GM23248 (cell line): ENCODE measurements around the gene SKIDA1. TPM values are rescaled to one million over a fixed set of nuclear protein-coding genes. Genes with fewer than 3 reads are reported as not detected.

ENCODE experiments used
- DNase-seq: peaks from one replicate; pipeline ENCODE4 v3.0.0-alpha.2; 2015
- H2AFZ ChIP-seq: fragments of 200-600 bp; sonication (generic); 2 replicates; pipeline ENCODE4 v1.6.1; 2016; ENCODE audit warnings: antibody characterized with exemption
- H3F3A ChIP-seq: fragments of 200-600 bp; sonication (generic); 2 replicates; pipeline ENCODE4 v1.6.1; 2016; ENCODE audit warnings: mild to moderate bottlenecking, antibody characterized with exemption, mixed run types; ENCODE audit not compliant: insufficient read depth
- H3K27ac ChIP-seq: fragments of 200-600 bp; sonication (generic); 2 replicates; pipeline ENCODE4 v1.5.1; 2016; ENCODE audit warnings: mild to moderate bottlenecking
- H3K27me3 ChIP-seq: fragments of 200-600 bp; sonication (generic); replicated peaks from 2 replicates; pipeline ENCODE4 v1.6.1; 2016; ENCODE audit warnings: mild to moderate bottlenecking; ENCODE audit not compliant: insufficient read depth
- H3K36me3 ChIP-seq: fragments of 200-600 bp; sonication (generic); 2 replicates; pipeline ENCODE4 v1.6.1; 2016; ENCODE audit warnings: low read depth, mild to moderate bottlenecking
- H3K4me1 ChIP-seq: fragments of 200-600 bp; sonication (generic); 2 replicates; pipeline ENCODE4 v1.6.1; 2016; ENCODE audit warnings: mild to moderate bottlenecking; ENCODE audit not compliant: insufficient read depth
- H3K4me2 ChIP-seq: fragments of 200-600 bp; sonication (generic); one replicate; pipeline ENCODE4 v1.6.1; 2016; ENCODE audit warnings: mild to moderate bottlenecking; ENCODE audit not compliant: unreplicated experiment
- H3K4me3 ChIP-seq: fragments of 200-600 bp; sonication (generic); 2 replicates; pipeline ENCODE4 v1.5.1; 2016; ENCODE audit warnings: mild to moderate bottlenecking
- H3K79me2 ChIP-seq: fragments of 200-600 bp; sonication (generic); 2 replicates; pipeline ENCODE4 v1.6.1; 2016; ENCODE audit warnings: mild to moderate bottlenecking; ENCODE audit not compliant: insufficient read depth
- H3K9ac ChIP-seq: fragments of 200-600 bp; sonication (generic); 2 replicates; pipeline ENCODE4 v1.6.1; 2016; ENCODE audit warnings: mild to moderate bottlenecking
- H3K9me2 ChIP-seq: fragments of 200-600 bp; sonication (generic); 2 replicates; pipeline ENCODE4 v1.6.1; 2016; ENCODE audit warnings: mixed run types, mild to moderate bottlenecking, moderate library complexity; ENCODE audit not compliant: insufficient read depth
- H3K9me3 ChIP-seq: fragments of 200-600 bp; sonication (generic); one replicate; pipeline ENCODE4 v1.6.1; 2017; ENCODE audit warnings: low read depth
- H4K20me1 ChIP-seq: fragments of 200-600 bp; sonication (generic); 2 replicates; pipeline ENCODE4 v1.6.0; 2016; ENCODE audit not compliant: insufficient read depth
- EZH2 ChIP-seq: fragments of 200-600 bp; sonication (generic); IDR thresholded peaks from 2 replicates; pipeline ENCODE4 v1.6.1; 2018; ENCODE audit warnings: antibody characterized with exemption, mild to moderate bottlenecking; ENCODE audit not compliant: insufficient read depth, poor library complexity, severe bottlenecking
- EZH2phosphoT487 ChIP-seq: fragments of 200-600 bp; sonication (generic); IDR thresholded peaks from 2 replicates; pipeline ENCODE4 v1.6.1; 2018; ENCODE audit warnings: antibody characterized with exemption, moderate library complexity, mild to moderate bottlenecking, low read depth; ENCODE audit not compliant: insufficient read depth
- WGBS, 2 experiments: methylation state at CpG; one replicate each; pipeline ENCODE4 v1.1.6; 2015 to 2017; ENCODE audit warnings: low lambda C conversion rate in 2 of 2, low coverage in 1 of 2; ENCODE audit errors: missing lambda C conversion rate in 2 of 2; 5-methylcytosine and 5-hydroxymethylcytosine counted together
- in situ Hi-C: fragments of 300-500 bp; cut with MboI; formaldehyde crosslinking; loops from 2 replicates; pipeline ENCODE4 v1.15.0; 2020
- polyA plus RNA-seq: library from polyadenylated mRNA; unstranded; fragments of >200 nt; fragmentation: Nextera tagmentation; extraction: Ambion mirVana; gene quantifications from 2 replicates; pipeline ENCODE4 v1.2.1, GENCODE V29; 2016
- total RNA-seq: library from RNA; depleted of rRNA; stranded (reverse); fragments of >200 nt; shearing (Covaris generic); gene quantifications from 2 replicates; pipeline ENCODE4 v1.2.3, GENCODE V29; 2014

Gene SKIDA1
- total and polyA plus RNA-seq, 2 experiments from 2014 or later: 0.18 TPM; not detected in 1

GRCh38 chr10:21507150-21507549 is 18.3 kb downstream of the SKIDA1 start:
- Histone ChIP-seq H3K4me1 (no peaks in the 10 kb centered on the region; the same call in 1 of the 2 replicates), H3K9ac (no peak overlapping the region), H3F3A (no peaks in the 10 kb centered on the region), H3K27me3 (no peaks in the 10 kb centered on the region), H3K4me2 (no peak overlapping the region), H3K36me3 (no peaks in the 10 kb centered on the region), H3K9me3 (no peaks in the 10 kb centered on the region), H4K20me1 (no peaks in the 10 kb centered on the region), H3K9me2 (no peaks in the 10 kb centered on the region), H2AFZ (no peak overlapping the region), H3K79me2 (no peaks in the 10 kb centered on the region), H3K4me3 (no peak overlapping the region), H3K27ac (no peak overlapping the region)
- no peak for DNase-seq
- no peak for TF ChIP-seq EZH2
- no peak for TF ChIP-seq EZH2phosphoT487
- WGBS, 2 experiments: 97 to 98% methylated on average over 19 to 21 of the region's 21 CpGs
- in situ Hi-C loops: loop anchor here (25.0 kb wide), 1 partner anchor 730 kb away; no protein-coding TSS in a partner anchor

- Histone ChIP-seq H3K4me3 (no peak overlapping the region), H3K4me1 (no peaks in the 10 kb centered on the region; the same call in 1 of the 2 replicates), H3K27me3 (no peaks in the 10 kb centered on the region), H3K9ac (no peak overlapping the region), H4K20me1 (no peaks in the 10 kb centered on the region), H3K36me3 (no peaks in the 10 kb centered on the region), H3K79me2 (no peaks in the 10 kb centered on the region), H3K4me2 (no peak overlapping the region), H3K9me2 (no peaks in the 10 kb centered on the region), H3K27ac (no peak overlapping the region), H3F3A (no peaks in the 10 kb centered on the region), H2AFZ (no peak overlapping the region), H3K9me3 (no peaks in the 10 kb centered on the region)
- TF ChIP-seq EZH2 (no peak), EZH2phosphoT487 (no peak)
- in situ Hi-C loops: loop anchor here (25.0 kb wide), 1 partner anchor 731 kb away; no protein-coding TSS in a partner anchor
- 64 to 67% methylated on average over 3 of the region's 3 CpGs for WGBS, 2 experiments
- no peak for DNase-seq
Measured at GRCh38 chr10:21506351-21506750, 19.1 kb downstream of the SKIDA1 start.

GRCh38 chr10:21505711-21506278 is 19.7 kb downstream of the SKIDA1 start:
- H3F3A ChIP-seq: no peaks in the 10 kb centered on the region
- H3K9ac ChIP-seq: no peak overlapping the region
- no peaks in the 10 kb centered on the region; the same call in 1 of the 2 replicates for H3K4me1 ChIP-seq
- H3K9me3 ChIP-seq: no peaks in the 10 kb centered on the region
- H3K79me2 ChIP-seq: no peaks in the 10 kb centered on the region
- no peaks in the 10 kb centered on the region for H3K9me2 ChIP-seq
- no peak overlapping the region for H2AFZ ChIP-seq
- WGBS, 2 experiments: 81 to 84% methylated on average over 4 of the region's 4 CpGs
- no peaks in the 10 kb centered on the region for H3K27me3 ChIP-seq
- in situ Hi-C loops: loop anchor here (25.0 kb wide), 1 partner anchor 732 kb away; no protein-coding TSS in a partner anchor
- H3K4me2 ChIP-seq: no peak overlapping the region
- H3K36me3 ChIP-seq: no peaks in the 10 kb centered on the region
- TF ChIP-seq EZH2phosphoT487: no peak
- TF ChIP-seq EZH2: no peak
- no peak overlapping the region for H3K4me3 ChIP-seq
- no peak for DNase-seq
- no peak overlapping the region for H3K27ac ChIP-seq
- no peaks in the 10 kb centered on the region for H4K20me1 ChIP-seq

GRCh38 chr10:21503542-21503941 is 21.9 kb downstream of the SKIDA1 start:
- TF ChIP-seq EZH2phosphoT487 (no peak), EZH2 (no peak)
- no peaks in the 10 kb centered on the region for H3K79me2 ChIP-seq
- in situ Hi-C loops: loop anchor here (25.0 kb wide), 1 partner anchor 734 kb away; no protein-coding TSS in a partner anchor
- H3K4me3 ChIP-seq: no peak overlapping the region
- H2AFZ ChIP-seq: no peak overlapping the region
- peaks cover 3% of the 10 kb centered on the region; the same call in 1 of the 2 replicates for H3F3A ChIP-seq
- no peaks in the 10 kb centered on the region for H3K4me1 ChIP-seq
- H3K36me3 ChIP-seq: no peaks in the 10 kb centered on the region
- no peaks in the 10 kb centered on the region for H3K9me2 ChIP-seq
- no peak overlapping the region for H3K4me2 ChIP-seq
- no peaks in the 10 kb centered on the region for H3K9me3 ChIP-seq
- DNase-seq: no peak
- no peak overlapping the region for H3K9ac ChIP-seq
- H3K27me3 ChIP-seq: no peaks in the 10 kb centered on the region; the same call in 1 of the 2 replicates
- H4K20me1 ChIP-seq: no peaks in the 10 kb centered on the region
- no peak overlapping the region for H3K27ac ChIP-seq
- 94 to 96% methylated on average over 1 of the region's 1 CpG for WGBS, 2 experiments
